ENCODE measurements around the gene LRRN3.

The LRRN3 gene

GRCh38 chr7:111105269-111105668 is 14.3 kb downstream of the LRRN3 start:
- Histone ChIP-seq H3K36me3 (ENCODE audit: control insufficient read depth, insufficient read depth, low read length) (no peaks in the 10 kb centered on the region), H3K27me3 (replicated peaks; ENCODE audit: control insufficient read depth, insufficient read depth, low read length) (no peaks in the 10 kb centered on the region), H3K4me3 (replicated peaks; ENCODE audit: low read depth, low read length) (no peak overlapping the region)
- TF ChIP-seq CTCF (IDR thresholded peaks at IDR 0.05; ENCODE audit: insufficient read depth, low read length, poor library complexity, severe bottlenecking), result no peak
- DNase-seq (ENCODE audit: extremely low read depth, insufficient read length), result no peak

- no peaks in the 10 kb centered on the region for H3K27me3 ChIP-seq (replicated peaks; ENCODE audit: control insufficient read depth, insufficient read depth, low read length)
- no peak overlapping the region for H3K4me3 ChIP-seq (replicated peaks; ENCODE audit: low read depth, low read length)
- no peaks in the 10 kb centered on the region for H3K36me3 ChIP-seq (ENCODE audit: control insufficient read depth, insufficient read depth, low read length)
- no peak for TF ChIP-seq CTCF (IDR thresholded peaks at IDR 0.05; ENCODE audit: insufficient read depth, low read length, poor library complexity, severe bottlenecking)
- DNase-seq (ENCODE audit: extremely low read depth, insufficient read length), result no peak
These were observed 16.7 kb downstream of the LRRN3 start for GRCh38 chr7:111107579-111107978.

- H3K36me3 ChIP-seq (ENCODE audit: control insufficient read depth, insufficient read depth, low read length), result no peaks in the 10 kb centered on the region
- no peak overlapping the region for H3K4me3 ChIP-seq (replicated peaks; ENCODE audit: low read depth, low read length)
- no peak for DNase-seq (ENCODE audit: extremely low read depth, insufficient read length)
- H3K27me3 ChIP-seq (replicated peaks; ENCODE audit: control insufficient read depth, insufficient read depth, low read length), result no peaks in the 10 kb centered on the region
- TF ChIP-seq CTCF (IDR thresholded peaks at IDR 0.05; ENCODE audit: insufficient read depth, low read length, poor library complexity, severe bottlenecking), result no peak
These were observed 17.1 kb downstream of the LRRN3 start for GRCh38 chr7:111108000-111108399.

- no peak for TF ChIP-seq CTCF (IDR thresholded peaks at IDR 0.05; ENCODE audit: insufficient read depth, low read length, poor library complexity, severe bottlenecking)
- no peak for DNase-seq (ENCODE audit: extremely low read depth, insufficient read length)
- no peaks in the 10 kb centered on the region for H3K27me3 ChIP-seq (replicated peaks; ENCODE audit: control insufficient read depth, insufficient read depth, low read length)
- H3K36me3 ChIP-seq (ENCODE audit: control insufficient read depth, insufficient read depth, low read length), result no peaks in the 10 kb centered on the region
- H3K4me3 ChIP-seq (replicated peaks; ENCODE audit: low read depth, low read length), result no peak overlapping the region
These were observed 17.6 kb downstream of the LRRN3 start for GRCh38 chr7:111108496-111108895.

GRCh38 chr7:111112439-111112838 is 21.5 kb downstream of the LRRN3 start:
- DNase-seq (ENCODE audit: extremely low read depth, insufficient read length), result no peak
- H3K27me3 ChIP-seq (replicated peaks; ENCODE audit: control insufficient read depth, insufficient read depth, low read length), result no peaks in the 10 kb centered on the region
- no peak for TF ChIP-seq CTCF (IDR thresholded peaks at IDR 0.05; ENCODE audit: insufficient read depth, low read length, poor library complexity, severe bottlenecking)
- H3K36me3 ChIP-seq (ENCODE audit: control insufficient read depth, insufficient read depth, low read length), result no peaks in the 10 kb centered on the region
- no peak overlapping the region for H3K4me3 ChIP-seq (replicated peaks; ENCODE audit: low read depth, low read length)
